IPS-11a (cell line): ENCODE data around the gene SORCS2.

Source experiments
- H3K4me3 ChIP-seq: one replicate; pipeline ENCODE4 v1.5.1; 2013; ENCODE audit warnings: low read depth, low read length, control low read depth

The SORCS2 gene

GRCh38 chr4:7217474-7218321, 25.4 kb downstream of the SORCS2 start:
- H3K4me3 ChIP-seq: no peak overlapping the region

DNA sequence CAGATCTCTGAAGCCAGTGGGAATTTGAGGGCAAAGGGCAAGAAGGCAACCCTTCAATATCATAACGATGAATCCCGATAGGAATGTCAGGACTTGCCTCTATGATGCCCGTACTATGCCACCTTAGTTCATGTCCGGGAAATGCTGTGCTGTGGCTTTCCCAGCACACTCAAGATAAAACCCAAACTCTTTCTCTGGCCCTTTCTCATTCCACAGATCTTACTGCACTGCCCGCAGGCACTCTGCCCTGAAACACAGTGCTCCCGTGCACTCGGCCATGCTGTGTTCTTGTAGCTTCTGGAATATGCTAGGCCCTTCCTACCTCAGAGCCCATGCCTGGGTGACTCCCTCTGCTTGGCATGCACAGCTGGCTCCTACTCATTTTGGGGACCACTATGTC, 26.3 kb downstream of the SORCS2 start:
- H3K4me3 ChIP-seq: no peak overlapping the region

GRCh38 chr4:7222521-7222920, 30.2 kb downstream of the SORCS2 start:
- no peak overlapping the region for H3K4me3 ChIP-seq

GRCh38 chr4:7223541-7223940, 31.2 kb downstream of the SORCS2 start:
- no peak overlapping the region for H3K4me3 ChIP-seq

GRCh38 chr4:7224001-7224400, 31.7 kb downstream of the SORCS2 start:
- H3K4me3 ChIP-seq: no peak overlapping the region

- H3K4me3 ChIP-seq: no peak overlapping the region
Observed at GRCh38 chr4:7224878-7225533, 32.7 kb downstream of the SORCS2 start.

- H3K4me3 ChIP-seq: no peak overlapping the region
Observed at GRCh38 chr4:7226439-7226838, 34.1 kb downstream of the SORCS2 start.

- H3K4me3 ChIP-seq: no peak overlapping the region
Observed at GRCh38 chr4:7227008-7227407, 34.7 kb downstream of the SORCS2 start.

GRCh38 chr4:7228734-7229133, 36.4 kb downstream of the SORCS2 start:
- no peak overlapping the region for H3K4me3 ChIP-seq

DNA sequence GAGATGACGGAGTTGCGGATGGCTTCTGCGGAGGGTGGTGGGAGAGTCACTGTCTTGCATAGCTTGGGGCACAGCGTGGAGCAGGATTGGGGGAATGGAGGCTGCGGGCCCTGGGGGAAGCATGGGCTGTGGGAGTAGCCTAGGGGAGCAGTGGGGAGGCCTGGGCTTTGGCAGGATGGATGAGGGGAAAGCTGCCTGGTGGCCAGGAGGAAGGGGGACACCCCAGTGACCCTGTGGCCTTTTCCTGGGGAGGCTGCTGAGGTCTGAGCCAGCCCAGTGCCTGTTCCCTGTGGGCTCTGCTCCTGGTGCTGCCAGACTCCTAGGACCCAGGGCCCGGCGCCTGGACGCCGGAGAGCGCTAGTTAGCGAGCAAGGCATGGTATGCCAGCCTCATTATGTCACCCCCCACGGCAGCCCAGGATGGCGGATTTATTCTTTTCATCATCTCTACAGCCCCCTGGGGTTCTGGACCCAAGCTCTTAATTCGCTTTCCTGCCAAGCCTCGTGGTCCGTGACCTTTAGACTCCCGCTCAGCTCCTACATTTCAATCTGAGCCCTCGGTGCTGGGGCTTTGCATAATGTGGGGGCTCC, 39.8 kb downstream of the SORCS2 start:
- H3K4me3 ChIP-seq: no peak overlapping the region

DNA sequence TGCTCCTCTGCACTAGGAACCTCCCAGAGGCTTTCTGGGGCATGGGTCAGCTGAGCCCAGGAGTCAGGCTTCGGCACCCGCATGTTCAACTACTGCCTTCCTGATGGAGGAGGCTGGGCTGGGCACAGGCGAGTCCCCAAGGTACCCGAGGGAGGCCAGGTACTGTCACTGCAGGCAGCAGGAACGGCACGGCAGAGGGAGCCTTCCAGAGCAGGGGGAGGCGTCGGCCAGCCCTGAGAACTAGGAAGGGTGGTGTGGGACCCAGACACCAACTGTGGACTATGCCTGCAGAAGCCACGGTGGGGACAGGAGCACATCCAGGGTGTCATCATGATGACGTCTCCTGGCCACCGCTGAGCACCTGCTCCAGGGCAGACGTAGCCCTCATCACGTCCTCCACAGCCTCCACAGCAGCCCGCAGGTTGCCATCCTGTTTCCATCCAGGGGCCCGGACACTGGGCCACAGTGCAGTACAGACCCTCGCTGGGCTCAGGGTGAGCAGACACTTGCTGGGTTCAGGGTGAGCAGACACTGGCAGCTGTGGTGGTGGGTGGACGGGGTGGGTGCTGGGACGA, 40.8 kb downstream of the SORCS2 start:
- H3K4me3 ChIP-seq: no peak overlapping the region

DNA sequence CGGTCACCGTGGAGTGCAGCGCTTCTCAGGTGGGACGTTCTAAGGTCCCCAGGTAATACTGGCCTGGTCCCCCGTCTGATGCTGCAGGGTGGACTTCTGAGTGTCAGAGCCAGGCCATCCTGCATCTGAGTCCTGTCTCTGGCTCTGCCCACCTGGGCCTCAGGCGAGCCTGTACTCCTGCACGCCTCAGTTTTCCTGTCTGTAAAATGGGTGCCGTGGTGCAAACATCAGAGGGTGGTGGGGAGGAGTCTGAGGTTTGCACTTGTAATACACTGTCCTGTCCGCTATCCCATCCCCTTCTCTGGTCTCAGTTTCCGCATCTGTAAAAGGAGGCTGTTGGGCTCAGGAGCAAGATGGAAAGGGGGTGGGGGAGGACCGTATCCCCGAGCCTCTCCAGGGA, 41.3 kb downstream of the SORCS2 start:
- H3K4me3 ChIP-seq: no peak overlapping the region

- H3K4me3 ChIP-seq: no peak overlapping the region
Observed at GRCh38 chr4:7234355-7235029, 42.2 kb downstream of the SORCS2 start.

- H3K4me3 ChIP-seq: no peak overlapping the region
Observed at GRCh38 chr4:7235030-7235380, 42.7 kb downstream of the SORCS2 start.

DNA sequence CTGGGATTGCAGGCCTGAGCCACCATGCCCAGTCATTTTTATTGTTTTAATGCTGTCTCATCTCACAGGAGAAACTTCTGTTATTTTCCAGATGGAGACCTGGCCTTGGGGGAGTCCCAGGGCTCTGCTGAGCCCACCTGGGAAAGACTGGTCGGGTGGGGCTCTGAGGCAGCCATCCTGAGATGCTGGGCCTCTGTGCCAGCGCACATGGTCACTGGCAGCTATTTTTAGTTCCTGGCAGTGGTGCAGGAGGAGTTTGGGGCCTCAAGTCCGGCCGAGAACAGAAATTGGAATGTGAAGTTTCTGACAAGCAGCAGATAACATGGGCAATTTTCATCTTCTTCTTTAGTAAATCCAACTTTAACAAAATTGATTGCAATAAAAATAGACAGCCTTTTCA, 44.5 kb downstream of the SORCS2 start:
- H3K4me3 ChIP-seq: no peak overlapping the region

DNA sequence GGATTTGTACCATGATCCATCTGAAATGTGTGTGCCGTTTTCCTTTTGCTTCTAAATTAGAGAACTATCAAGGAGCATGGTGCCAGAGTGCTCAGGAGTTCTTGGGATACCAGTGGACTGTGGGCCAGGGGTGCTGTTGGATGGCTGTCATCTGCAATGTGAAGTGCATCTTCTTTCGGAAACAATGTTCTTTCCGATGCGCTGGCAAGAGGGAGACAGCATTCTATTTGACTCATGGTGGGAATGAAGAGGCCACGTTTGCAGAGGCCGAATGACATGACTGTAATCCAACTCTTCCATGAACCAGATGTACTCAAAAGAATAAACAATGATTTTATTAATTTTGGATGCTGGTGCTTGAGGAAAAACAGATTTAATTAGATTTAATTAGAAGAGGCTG, 45.5 kb downstream of the SORCS2 start:
- H3K4me3 ChIP-seq: no peak overlapping the region

DNA sequence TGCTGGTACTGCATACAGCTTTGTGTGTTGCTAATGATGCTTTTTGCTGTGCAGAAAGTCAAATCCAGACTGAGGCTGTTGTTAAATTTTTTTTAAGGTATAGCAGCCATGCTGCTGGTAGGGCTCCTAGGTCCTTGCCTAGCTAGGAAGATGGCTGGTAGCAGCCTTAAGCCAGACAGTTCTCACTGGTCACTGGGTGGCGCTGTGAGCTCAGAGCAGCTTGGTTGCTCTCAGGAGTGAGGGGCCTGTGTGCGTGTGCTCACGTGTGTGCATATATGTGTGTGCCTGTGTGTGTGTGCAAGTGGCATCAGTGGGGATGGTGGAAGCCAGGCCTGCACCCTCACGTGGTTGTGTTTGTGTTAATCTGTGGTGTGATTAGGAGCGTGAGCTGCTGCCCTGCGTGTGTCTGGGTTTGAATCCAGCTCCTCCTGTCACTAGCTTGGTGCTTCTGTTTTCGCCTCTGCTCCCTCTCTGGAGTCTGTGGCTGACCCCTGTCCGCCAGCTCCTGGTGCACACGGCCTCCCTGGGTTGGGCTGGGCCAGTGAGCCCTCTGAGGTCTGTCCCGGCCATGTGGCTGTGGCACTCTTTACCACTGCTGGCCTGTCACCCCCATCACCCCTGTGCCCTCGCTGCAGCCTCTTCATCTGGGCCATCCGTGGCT, 46.1 kb downstream of the SORCS2 start:
- no peak overlapping the region for H3K4me3 ChIP-seq

- H3K4me3 ChIP-seq: no peak overlapping the region
Observed at GRCh38 chr4:7239101-7239820, 46.9 kb downstream of the SORCS2 start.

- no peak overlapping the region for H3K4me3 ChIP-seq
Observed at GRCh38 chr4:7239844-7240243, 47.5 kb downstream of the SORCS2 start.

GRCh38 chr4:7240306-7240705, 48.0 kb downstream of the SORCS2 start:
- no peak overlapping the region for H3K4me3 ChIP-seq
